HG03103 (cell line): ENCODE measurements around the gene SLCO4C1.
"Not testable (repeated sequence)": the region's sequence is repeated elsewhere in the genome, so short reads cannot be mapped to it uniquely, and the experiment has no call there.

Source experiments
- ATAC-seq: cut with Tn5 transposase; IDR thresholded peaks from one replicate; pipeline ENCODE4 v1.9.1; 2021; ENCODE audit warnings: low read depth; ENCODE audit not compliant: unreplicated experiment

SLCO4C1 gene, protein sequence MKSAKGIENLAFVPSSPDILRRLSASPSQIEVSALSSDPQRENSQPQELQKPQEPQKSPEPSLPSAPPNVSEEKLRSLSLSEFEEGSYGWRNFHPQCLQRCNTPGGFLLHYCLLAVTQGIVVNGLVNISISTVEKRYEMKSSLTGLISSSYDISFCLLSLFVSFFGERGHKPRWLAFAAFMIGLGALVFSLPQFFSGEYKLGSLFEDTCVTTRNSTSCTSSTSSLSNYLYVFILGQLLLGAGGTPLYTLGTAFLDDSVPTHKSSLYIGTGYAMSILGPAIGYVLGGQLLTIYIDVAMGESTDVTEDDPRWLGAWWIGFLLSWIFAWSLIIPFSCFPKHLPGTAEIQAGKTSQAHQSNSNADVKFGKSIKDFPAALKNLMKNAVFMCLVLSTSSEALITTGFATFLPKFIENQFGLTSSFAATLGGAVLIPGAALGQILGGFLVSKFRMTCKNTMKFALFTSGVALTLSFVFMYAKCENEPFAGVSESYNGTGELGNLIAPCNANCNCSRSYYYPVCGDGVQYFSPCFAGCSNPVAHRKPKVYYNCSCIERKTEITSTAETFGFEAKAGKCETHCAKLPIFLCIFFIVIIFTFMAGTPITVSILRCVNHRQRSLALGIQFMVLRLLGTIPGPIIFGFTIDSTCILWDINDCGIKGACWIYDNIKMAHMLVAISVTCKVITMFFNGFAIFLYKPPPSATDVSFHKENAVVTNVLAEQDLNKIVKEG

DNA sequence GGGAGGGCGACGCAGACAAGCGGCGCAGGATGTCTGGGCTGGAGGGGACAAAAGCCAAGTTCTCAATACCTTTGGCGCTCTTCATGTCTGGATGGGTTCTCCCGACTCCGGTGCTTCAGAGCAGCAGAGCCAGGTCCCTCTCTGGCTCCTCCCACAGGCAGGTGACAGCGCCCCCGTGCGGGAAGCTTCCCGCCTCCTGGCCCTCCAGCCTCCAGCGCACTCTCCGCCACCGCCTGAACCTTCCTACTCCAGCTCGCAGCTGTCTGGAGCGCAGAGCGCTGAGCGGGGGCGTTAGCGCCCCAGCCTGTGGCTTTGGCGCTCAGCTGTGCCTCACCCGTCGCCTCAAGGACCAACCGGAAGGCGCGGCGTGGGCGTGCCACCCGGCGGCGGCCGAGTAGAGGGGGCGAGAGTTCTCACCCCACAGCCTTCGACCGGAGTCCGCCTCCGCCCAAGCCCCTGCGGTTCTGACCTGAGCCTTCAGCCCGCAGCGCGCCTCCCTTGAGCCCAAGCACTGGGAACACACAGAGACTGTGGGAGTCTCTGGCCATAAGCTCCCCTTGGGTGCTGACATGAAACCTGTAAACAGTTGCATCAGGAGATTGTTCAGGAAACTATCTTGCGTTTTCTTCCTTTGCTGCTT, at the start of gene SLCO4C1:
Gene SLCO4C1 (minus strand): TSS at position 107 of the 640 bp plus-strand sequence. CDS start 22 bp downstream, at position 85.
- ATAC-seq = peak; percentile 97

GRCh38 chr5:102341681-102342288, 45.7 kb upstream of the SLCO4C1 start:
- no peak for ATAC-seq

- ATAC-seq = no peak
These were observed 28.6 kb upstream of the SLCO4C1 start for GRCh38 chr5:102324714-102325113.

DNA sequence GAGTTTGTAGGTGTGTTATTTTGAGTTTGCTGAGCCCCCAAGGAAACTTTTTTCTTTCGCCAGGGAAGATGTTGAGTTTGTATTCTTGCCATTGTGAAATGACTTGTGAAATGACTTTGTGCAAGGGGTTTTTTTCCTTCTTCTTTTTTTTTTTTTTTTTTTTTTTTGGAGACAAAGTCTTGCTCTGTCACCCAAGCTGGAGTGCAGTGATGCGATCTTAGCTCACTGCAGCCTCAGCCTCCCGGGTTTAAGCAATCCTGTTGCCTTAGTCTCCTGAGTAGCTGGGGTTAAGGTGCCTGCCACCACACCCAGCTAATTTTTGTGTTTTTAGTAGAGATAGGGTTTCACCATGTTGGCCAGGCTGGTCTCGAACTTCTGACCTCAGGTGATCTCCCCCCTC, 22.7 kb upstream of the SLCO4C1 start:
- not testable (repeated sequence) for ATAC-seq

- no peak for ATAC-seq
These were observed 18.2 kb upstream of the SLCO4C1 start for GRCh38 chr5:102314328-102314727.

GRCh38 chr5:102313912-102314311, 17.8 kb upstream of the SLCO4C1 start:
- no peak for ATAC-seq

GRCh38 chr5:102312586-102313370, 16.7 kb upstream of the SLCO4C1 start:
- ATAC-seq = no peak

DNA sequence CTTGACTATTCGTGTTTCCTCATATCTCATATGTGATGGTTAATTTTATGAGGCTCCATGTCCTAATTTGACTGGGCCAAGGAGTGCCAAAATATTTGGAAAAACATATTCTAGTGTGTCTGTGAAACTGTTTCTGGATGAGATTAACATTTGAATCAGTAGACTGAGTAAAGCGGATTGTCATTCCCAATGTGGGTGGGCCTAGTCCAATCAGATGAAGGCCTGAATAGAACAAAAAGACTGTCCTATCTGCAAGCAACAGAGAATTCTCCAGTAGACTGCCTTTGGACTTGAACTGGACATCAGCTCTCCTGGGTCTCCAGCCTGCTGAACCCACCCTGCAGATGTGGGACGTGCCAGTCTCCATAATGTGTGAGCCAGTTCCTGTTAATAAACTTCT, 13.5 kb upstream of the SLCO4C1 start:
- ATAC-seq = no peak

GRCh38 chr5:102307232-102307631, 11.1 kb upstream of the SLCO4C1 start:
- no peak for ATAC-seq

GRCh38 chr5:102306121-102306520, 10.0 kb upstream of the SLCO4C1 start:
- no peak for ATAC-seq

DNA sequence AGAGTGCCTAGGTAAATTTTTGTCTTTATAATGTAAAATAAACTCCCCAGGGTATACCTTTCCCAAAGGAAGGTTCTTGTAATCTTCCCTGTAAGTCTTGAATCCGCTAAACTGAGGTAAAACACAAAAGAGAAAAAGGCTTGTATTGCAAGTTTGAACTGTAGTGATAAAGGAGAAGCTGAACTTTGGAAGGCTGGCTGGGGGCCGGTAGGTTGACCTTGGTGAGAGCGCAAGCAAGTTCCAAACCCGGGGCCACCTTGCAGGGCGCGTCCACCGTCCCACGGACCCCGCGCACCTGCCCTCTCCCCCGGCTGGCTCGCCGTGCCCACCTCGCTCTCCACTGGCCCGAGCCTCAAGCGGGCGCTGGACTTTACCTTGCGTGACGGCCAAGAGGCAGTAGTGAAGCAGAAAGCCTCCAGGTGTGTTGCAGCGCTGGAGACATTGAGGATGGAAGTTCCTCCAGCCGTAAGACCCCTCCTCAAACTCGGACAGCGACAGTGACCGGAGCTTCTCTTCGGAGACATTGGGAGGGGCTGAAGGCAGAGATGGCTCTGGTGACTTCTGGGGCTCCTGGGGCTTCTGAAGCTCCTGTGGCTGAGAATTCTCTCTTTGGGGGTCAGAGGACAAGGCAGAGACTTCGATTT, 428 bp downstream of the SLCO4C1 start:
- no peak for ATAC-seq

GRCh38 chr5:102294886-102295395, 1.1 kb downstream of the SLCO4C1 start:
- ATAC-seq = no peak

- no peak for ATAC-seq
These were observed 6.1 kb downstream of the SLCO4C1 start for GRCh38 chr5:102290004-102290403.

- no peak for ATAC-seq
These were observed 6.7 kb downstream of the SLCO4C1 start for GRCh38 chr5:102289251-102289899.

DNA sequence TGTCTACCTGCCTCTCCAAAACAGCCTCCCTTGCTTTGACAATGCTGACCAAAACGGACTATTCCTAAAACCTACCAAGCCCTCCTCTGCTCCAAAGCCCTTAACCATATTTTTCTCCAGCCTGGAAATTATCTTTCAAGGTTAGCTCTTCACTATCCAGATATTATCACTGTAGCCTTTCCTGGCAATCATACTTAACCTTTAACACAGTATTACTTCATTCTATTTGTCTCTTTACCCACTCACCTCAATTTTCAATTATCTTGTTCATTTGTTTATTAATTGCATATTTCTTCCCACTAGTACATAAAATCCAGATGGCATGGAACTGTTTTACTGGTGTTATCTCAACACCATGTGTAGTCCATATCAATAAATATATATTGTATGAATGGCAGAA, 7.5 kb downstream of the SLCO4C1 start:
- ATAC-seq = no peak

DNA sequence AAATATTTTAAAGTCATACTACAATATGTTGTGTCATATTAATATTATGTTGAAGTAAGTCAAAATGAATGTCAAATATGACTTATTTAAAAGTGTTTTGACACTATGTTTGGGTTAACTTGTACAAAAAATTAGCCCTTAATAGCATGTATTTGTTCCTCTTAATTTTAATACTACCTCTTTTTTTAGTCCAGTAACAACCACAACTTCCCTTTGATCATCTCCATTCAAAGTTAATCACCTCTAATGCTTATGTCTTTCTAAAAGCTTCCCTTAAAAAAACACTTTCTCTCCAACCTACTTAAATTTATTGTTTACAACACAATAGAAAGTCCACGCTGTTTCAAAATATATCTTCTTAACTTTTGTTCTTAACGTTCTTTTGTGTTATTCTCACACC, 9.6 kb downstream of the SLCO4C1 start:
- ATAC-seq = no peak

GRCh38 chr5:102283102-102283797, 12.8 kb downstream of the SLCO4C1 start:
- ATAC-seq = no peak

DNA sequence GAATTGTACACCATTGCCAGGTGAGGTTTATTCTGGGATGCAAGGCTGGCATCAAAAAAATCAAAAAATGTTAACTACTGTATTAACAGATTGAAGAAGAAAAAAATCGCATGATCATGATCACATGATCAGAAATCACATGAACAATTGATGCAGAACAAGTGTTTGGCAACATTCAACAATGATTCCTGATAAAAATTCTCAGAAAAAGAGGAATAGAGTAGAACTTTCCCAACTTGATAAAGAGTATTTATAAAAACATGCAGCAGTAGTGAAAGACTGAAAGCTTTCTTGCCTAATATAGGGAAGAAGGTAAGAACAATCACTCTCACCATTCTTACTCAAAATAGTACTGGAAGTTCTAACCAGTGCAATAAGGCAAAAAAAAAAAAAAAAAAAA, 16.4 kb downstream of the SLCO4C1 start:
- ATAC-seq = no peak
